HG02870 (cell line): ENCODE results near the gene KIAA0319L.
"Not testable (repeated sequence)": the region's sequence is repeated elsewhere in the genome, so short reads cannot be mapped to it uniquely, and the experiment has no call there.

Source experiments
- ATAC-seq: cut with Tn5 transposase; IDR thresholded peaks from one replicate; pipeline ENCODE4 v1.9.1; 2021; ENCODE audit warnings: mild to moderate bottlenecking, moderate library complexity; ENCODE audit not compliant: unreplicated experiment

Gene KIAA0319L

DNA sequence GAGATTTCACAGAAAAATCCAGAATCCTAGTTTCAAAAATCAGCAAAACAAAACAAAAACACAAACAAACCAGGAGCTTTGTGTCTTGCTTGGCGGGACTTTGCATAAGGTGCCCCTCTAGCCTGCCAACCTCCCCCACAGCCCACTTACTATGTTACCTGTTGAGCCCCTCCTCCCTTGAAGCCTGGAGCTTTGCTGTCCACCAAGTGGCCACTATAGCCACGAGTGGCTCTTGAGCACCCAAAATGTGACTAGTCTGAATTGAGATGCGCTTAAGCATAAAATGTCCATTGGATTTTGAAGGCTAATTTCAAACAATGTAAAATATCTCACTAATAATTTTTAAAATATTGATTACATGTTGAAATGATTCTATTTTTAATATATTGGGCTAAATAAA, 28.1 kb upstream of the KIAA0319L start:
- no peak for ATAC-seq

DNA sequence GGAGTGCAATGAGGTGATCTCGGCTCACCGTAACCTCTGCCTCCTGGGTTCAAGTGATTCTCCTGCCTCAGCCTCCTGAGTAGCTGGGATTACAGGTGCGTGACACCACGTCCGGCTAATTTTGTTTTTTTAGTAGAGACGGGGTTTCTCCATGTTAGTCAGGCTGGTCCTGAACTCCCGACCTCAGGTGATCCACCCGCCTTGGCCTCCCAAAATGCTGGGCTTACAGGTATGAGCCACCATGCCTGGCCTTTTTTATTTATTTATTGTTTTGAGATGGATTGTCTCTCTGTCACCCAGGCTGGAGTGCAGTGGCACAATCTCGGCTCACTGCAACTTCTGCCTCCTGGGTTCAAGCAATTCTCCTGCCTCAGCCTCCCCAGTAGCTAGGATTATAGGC, 24.4 kb upstream of the KIAA0319L start:
- ATAC-seq: not testable (repeated sequence)

DNA sequence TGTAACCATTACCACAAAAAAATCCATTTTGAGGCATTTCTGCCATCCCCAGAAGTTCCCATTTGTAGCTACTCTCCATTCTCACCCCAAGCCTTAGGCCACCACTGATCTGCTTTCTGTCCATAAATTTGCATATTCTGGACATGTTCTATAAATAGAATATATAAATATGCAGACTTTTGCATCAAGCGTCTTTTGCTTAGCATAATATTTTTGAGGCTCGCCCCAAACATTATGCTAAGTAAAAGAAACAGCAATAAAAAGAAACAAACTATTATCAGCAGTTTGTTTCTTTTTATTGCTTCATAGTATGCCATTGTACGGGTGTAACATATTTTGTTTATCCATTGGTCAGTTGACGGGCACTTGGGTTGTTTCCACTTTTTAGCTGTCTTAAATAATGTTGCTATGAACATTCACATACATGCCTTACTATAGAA, 23.8 kb upstream of the KIAA0319L start:
- ATAC-seq: no peak

DNA sequence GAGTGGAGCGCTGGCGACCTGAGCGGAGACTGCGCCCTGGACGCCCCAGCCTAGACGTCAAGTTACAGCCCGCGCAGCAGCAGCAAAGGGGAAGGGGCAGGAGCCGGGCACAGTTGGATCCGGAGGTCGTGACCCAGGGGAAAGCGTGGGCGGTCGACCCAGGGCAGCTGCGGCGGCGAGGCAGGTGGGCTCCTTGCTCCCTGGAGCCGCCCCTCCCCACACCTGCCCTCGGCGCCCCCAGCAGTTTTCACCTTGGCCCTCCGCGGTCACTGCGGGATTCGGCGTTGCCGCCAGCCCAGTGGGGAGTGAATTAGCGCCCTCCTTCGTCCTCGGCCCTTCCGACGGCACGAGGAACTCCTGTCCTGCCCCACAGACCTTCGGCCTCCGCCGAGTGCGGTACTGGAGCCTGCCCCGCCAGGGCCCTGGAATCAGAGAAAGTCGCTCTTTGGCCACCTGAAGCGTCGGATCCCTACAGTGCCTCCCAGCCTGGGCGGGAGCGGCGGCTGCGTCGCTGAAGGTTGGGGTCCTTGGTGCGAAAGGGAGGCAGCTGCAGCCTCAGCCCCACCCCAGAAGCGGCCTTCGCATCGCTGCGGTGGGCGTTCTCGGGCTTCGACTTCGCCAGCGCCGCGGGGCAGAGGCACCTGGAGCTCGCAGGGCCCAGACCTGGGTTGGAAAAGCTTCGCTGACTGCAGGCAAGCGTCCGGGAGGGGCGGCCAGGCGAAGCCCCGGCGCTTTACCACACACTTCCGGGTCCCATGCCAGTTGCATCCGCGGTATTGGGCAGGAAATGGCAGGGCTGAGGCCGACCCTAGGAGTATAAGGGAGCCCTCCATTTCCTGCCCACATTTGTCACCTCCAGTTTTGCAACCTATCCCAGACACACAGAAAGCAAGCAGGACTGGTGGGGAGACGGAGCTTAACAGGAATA, 20.1 kb upstream of the KIAA0319L start:
- no peak for ATAC-seq

DNA sequence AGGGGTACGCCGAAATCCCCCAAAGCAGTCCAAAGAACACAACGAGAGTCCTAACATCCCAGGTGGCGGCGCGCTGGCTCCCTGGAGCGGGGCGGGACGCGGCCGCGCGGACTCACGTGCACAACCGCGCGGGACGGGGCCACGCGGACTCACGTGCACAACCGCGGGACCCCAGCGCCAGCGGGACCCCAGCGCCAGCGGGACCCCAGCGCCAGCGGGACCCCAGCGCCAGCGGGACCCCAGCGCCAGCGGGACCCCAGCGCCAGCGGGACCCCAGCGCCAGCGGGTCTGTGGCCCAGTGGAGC, 19.5 kb upstream of the KIAA0319L start:
- not testable (repeated sequence) for ATAC-seq

- no peak for ATAC-seq
These were observed 19.0 kb upstream of the KIAA0319L start for GRCh38 chr1:35576061-35576765.

DNA sequence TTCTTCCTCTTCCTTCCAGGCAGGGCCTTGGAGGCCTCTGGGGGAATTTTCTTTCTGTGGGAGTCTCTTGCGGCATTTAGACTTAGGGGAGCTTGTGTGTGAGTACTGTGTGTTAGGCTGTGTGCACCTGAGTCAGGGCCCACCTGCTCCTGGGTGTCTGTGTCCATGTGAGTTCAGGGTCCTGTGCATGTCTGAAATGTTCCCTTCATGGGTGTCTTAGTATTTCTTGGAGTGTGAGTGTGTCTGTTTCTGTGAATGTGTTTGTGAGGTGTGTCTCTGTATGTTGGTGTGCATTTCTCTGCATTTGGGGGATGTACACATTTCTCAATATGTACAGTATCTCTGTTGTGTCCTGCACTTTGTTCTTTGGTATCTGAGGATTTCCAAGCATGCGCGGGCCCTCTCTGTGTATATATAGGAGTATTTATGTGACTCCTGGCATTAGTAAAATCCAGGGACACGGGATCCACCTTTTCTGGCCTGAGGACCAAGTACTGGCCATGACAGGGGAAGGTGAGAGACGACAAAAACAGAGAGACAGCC, 18.3 kb upstream of the KIAA0319L start:
- ATAC-seq: no peak

DNA sequence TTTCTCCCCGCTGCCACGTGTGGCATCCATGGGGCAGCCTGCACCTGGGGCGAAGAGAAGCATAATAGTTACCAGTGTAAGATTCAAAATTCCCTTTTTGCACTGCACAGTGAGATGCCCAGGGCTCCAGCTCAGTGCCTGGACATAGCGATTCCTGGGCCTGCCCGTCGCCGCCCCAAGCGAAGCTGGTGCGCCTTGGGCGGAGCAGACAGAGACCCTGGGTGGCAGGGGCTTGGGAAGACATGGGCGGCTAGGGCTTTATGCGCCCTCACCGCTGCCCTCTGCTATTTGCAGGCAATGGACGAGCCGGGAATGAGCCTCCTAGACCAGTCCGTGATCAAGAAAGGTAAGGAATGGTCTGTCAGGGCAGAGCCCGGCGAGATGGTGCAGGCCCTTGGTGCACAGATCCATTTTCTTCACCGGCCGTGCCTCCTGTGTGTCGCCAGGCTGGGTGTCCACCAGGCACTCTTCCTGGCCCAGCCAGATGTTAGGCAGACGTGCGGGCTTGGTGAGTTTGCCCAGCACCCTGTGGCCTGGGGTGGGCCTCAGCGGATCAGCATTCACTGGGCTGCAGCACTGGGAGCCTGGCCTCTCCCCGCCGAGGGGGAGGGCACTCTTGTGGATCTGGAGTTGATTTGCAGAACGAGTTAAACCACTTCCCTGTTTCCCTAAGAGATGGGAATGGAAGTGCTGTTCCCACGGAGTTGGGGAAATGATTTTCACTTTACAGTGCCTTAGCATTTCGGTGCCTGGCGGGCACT, 17.6 kb upstream of the KIAA0319L start:
- ATAC-seq: no peak

- no peak for ATAC-seq
These were observed 17.0 kb upstream of the KIAA0319L start for GRCh38 chr1:35574125-35574654.

DNA sequence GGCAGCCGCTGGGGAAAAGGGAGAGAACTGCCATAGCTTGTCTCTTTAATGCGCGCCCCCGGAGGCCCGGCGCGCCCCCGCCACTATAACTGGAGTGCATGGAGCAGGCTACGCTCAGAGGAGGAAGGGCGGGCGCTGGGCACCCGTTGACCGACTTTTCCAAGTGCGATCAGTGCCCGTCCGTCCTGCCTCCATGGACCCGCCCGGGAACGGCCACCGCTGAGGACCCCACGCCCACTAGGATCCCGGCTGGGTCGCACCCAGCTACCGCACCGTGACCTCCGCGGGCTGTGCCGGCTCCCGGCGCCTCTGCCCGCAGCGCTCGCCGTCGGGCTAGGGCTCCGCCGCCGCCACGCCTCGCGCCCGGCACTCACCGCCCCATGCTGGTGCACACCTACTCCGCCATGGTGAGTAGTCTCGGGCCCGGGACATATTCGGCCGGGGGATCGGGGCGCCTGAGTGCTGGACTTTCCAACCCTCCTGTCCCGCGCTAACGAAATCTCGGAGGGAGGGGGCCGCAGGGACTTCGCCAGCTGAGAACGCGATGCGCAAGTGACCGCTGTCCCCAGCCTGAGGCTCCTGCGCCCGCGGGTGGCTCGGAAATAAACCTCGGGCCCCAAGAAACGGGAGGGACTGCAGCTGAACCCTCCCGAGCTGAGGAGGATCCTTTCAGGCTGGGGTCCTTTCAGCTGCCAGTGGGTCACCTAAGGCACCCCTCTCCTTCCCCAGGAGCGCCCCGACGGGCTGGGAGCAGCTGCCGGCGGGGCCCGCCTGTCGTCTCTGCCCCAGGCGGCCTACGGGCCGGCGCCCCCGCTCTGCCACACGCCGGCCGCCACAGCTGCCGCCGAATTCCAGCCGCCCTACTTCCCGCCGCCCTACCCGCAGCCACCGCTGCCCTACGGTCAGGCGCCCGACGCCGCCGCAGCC, 16.3 kb upstream of the KIAA0319L start, which contains the start of gene TFAP2E:
TSS of gene TFAP2E (plus strand) at position 117 of the 927 bp plus-strand sequence. CDS start at position 381, 264 bp downstream.
- ATAC-seq: no peak

- no peak for ATAC-seq
These were observed 15.1 kb upstream of the KIAA0319L start for GRCh38 chr1:35572296-35572695.

- no peak for ATAC-seq
These were observed 14.1 kb upstream of the KIAA0319L start for GRCh38 chr1:35571263-35571662.

GRCh38 chr1:35570589-35571137, 13.5 kb upstream of the KIAA0319L start:
- ATAC-seq: no peak

- ATAC-seq: no peak
These were observed 12.7 kb upstream of the KIAA0319L start for GRCh38 chr1:35569936-35570335.

- no peak for ATAC-seq
These were observed 11.8 kb upstream of the KIAA0319L start for GRCh38 chr1:35568975-35569395.

GRCh38 chr1:35567947-35568558, 10.8 kb upstream of the KIAA0319L start:
- ATAC-seq: no peak

GRCh38 chr1:35565742-35566133, 8.5 kb upstream of the KIAA0319L start:
- no peak for ATAC-seq

DNA sequence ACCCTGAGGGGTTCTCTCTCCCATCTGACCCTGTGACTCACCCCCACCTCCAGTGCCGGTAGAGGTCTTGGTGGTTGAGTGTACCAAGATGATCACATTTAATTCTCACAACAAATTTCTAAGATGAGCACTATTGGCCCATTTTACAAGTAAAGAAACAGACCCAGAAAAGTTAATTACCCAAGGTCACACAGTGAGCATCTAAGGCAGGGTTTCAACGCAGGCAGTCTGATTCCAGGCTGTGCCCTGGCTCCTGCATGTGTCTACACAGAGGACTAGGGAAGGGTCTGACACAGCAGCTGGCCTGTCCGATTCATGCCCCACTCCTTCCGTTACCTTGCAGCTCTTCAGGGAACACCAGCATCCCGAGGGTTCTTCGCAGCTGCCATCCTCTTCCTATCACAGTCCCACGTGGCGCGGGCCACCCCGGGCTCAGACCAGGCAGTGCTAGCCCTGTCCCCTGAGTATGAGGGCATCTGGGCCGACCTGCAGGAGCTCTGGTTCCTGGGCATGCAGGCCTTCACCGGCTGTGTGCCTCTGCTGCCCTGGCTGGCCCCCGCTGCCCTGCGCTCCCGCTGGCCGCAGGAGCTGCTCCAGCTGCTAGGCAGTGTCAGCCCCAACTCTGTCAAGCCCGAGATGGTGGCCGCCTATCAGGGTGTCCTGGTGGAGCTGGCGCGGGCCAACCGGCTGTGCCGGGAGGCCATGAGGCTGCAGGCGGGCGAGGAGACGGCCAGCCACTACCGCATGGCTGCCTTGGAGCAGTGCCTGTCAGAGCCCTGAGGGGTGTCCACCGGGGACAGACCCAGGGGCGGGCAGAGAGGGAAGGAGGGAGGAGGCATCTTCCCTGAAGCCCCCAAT, 7.9 kb upstream of the KIAA0319L start:
- no peak for ATAC-seq
